K562 (cell line): ENCODE results near the gene COX6A1. TPM values are rescaled to one million over a fixed set of nuclear protein-coding genes. Genes with fewer than 3 reads are reported as not detected.

Experiments
- ARID3B ChIP-seq: fragments of 250-450 bp; sonication (Bioruptor Pico); IDR thresholded peaks from 2 replicates; pipeline ENCODE4 v1.4.0; 2020; ENCODE audit warnings: borderline replicate concordance
- CAMTA2 ChIP-seq: fragments of 250-450 bp; sonication (Bioruptor Pico); conservative IDR thresholded peaks from 2 replicates; pipeline ENCODE4 v1.5.1; 2022
- CCAR2 ChIP-seq: fragments of 200-400 bp; formaldehyde crosslinking; IDR thresholded peaks from 2 replicates; pipeline ENCODE4 v1.6.1; 2017; ENCODE audit warnings: mild to moderate bottlenecking, low read depth, low read length
- CHAMP1 ChIP-seq: fragments of 450-650 bp; IDR thresholded peaks from 2 replicates; pipeline ENCODE4 v1.6.1; 2016; ENCODE audit warnings: mild to moderate bottlenecking
- CREB1 ChIP-seq, 2 experiments: sonication (generic) in 1 of 2; formaldehyde crosslinking in 1 of 2; IDR thresholded peaks; 2 replicates each; pipeline versions ENCODE4 v1.6.1 to v1.8.0; 2012 to 2022; ENCODE audit warnings: inconsistent platforms in 1 of 2, mild to moderate bottlenecking in 1 of 2, missing genetic modification reagents in 1 of 2, moderate library complexity in 1 of 2
- ETS2 ChIP-seq: IDR thresholded peaks from 2 replicates; pipeline ENCODE4 v1.6.1; 2016; ENCODE audit warnings: borderline replicate concordance, missing genetic modification characterization, mild to moderate bottlenecking, moderate library complexity, missing compliant biosample characterization; ENCODE audit not compliant: poor library complexity, severe bottlenecking
- FUS ChIP-seq: fragments of 200-400 bp; formaldehyde crosslinking; optimal IDR thresholded peaks from 2 replicates; pipeline ENCODE3; 2017; ENCODE audit warnings: low read depth, low read length
- L3MBTL2 ChIP-seq: fragments of 450-650 bp; IDR thresholded peaks from 2 replicates; pipeline ENCODE4 v1.6.1; 2016; ENCODE audit warnings: mild to moderate bottlenecking, moderate library complexity
- SNAPC5 ChIP-seq: fragments of 250-450 bp; sonication (Bioruptor Pico); IDR thresholded peaks from 2 replicates; pipeline ENCODE4 v1.8.0; 2021; ENCODE audit warnings: moderate library complexity, mild to moderate bottlenecking, inconsistent platforms
- STAG1 ChIP-seq: sonication (generic); formaldehyde crosslinking; IDR thresholded peaks from 2 replicates; pipeline ENCODE4 v1.5.0; 2020; ENCODE audit warnings: missing genetic modification reagents, borderline replicate concordance
- STAT5B ChIP-seq: fragments of 250-450 bp; sonication (Bioruptor Pico); IDR thresholded peaks from 2 replicates; pipeline ENCODE4 v1.8.0; 2021; ENCODE audit warnings: mild to moderate bottlenecking, inconsistent platforms
- TCFL5 ChIP-seq: fragments of 250-450 bp; sonication (Bioruptor Pico); conservative IDR thresholded peaks from 2 replicates; pipeline ENCODE4 v1.6.1; 2021; ENCODE audit warnings: mild to moderate bottlenecking, moderate library complexity, matching md5 sums
- XRCC4 ChIP-seq: IDR thresholded peaks from one replicate; pipeline ENCODE4 v1.6.1; 2011; ENCODE audit not compliant: insufficient read depth, insufficient read length; ENCODE audit errors: extremely low read depth
- ZBED1 ChIP-seq: IDR thresholded peaks from 2 replicates; pipeline ENCODE4 v1.6.1; 2014
- ZC3H11A ChIP-seq: IDR thresholded peaks from 2 replicates; pipeline ENCODE4 v1.6.1; 2012; ENCODE audit warnings: low read depth, low read length, improper control_type of control experiment
- ZFP91 ChIP-seq: sonication (generic); formaldehyde crosslinking; IDR thresholded peaks from 2 replicates; pipeline ENCODE4 v1.8.0; 2022; ENCODE audit warnings: mild to moderate bottlenecking, missing genetic modification reagents
- ZKSCAN3 ChIP-seq: fragments of 250-450 bp; sonication (Bioruptor Pico); IDR thresholded peaks from 2 replicates; pipeline ENCODE4 v1.4.0; 2020
- ZNF121 ChIP-seq: sonication (generic); formaldehyde crosslinking; conservative IDR thresholded peaks from 2 replicates; pipeline ENCODE4 v1.8.0; 2022; ENCODE audit warnings: missing genetic modification reagents
- ZNF639 ChIP-seq, 2 experiments: fragments of 200-800 bp in 1 of 2; sonication (Bioruptor generic) in 1 of 2; sonication (generic) in 1 of 2; formaldehyde crosslinking in 1 of 2; IDR thresholded peaks in 1 of 2; conservative IDR thresholded peaks in 1 of 2; 2 replicates each; pipeline versions ENCODE4 v1.5.0 to v1.6.1; 2016 to 2020; ENCODE audit warnings: missing compliant biosample characterization in 1 of 2, missing genetic modification characterization in 1 of 2, missing genetic modification reagents in 1 of 2
- ZNF696 ChIP-seq: fragments of 250-450 bp; sonication (Bioruptor Pico); conservative IDR thresholded peaks from 2 replicates; pipeline ENCODE4 v1.4.0; 2020; ENCODE audit warnings: mild to moderate bottlenecking, moderate library complexity
- ZNF785 ChIP-seq: fragments of 250-450 bp; sonication (Bioruptor Pico); IDR thresholded peaks from 2 replicates; pipeline ENCODE4 v1.4.0; 2020; ENCODE audit warnings: mild to moderate bottlenecking
- polyA plus RNA-seq, 8 experiments: library from polyadenylated mRNA; depleted of rRNA in 4 of 8; stranded (reverse) in 5 of 8; unstranded in 3 of 8; fragments of >200 nt; fragmentation: Nextera tagmentation in 2 of 8; fragmentation: Illumina TruSeq in 1 of 8; extraction: Ambion mirVana in 2 of 8; extraction: Trizol in 1 of 8; gene quantifications; 2 replicates each; pipeline versions ENCODE4 v1.2.1 to v1.2.3, GENCODE V29; 2011 to 2014; ENCODE audit warnings: inconsistent platforms in 1 of 8, missing spikeins in 1 of 8
- total RNA-seq, 7 experiments: library from RNA; depleted of rRNA in 6 of 7; stranded (reverse); fragments of >200 nt in 6 of 7; fragmentation: Illumina TruSeq in 2 of 7; extraction: Trizol in 2 of 7; gene quantifications; 2 replicates each; pipeline versions ENCODE4 v1.2.1 to v1.2.3, GENCODE V29; 2011 to 2021; ENCODE audit warnings: low replicate concordance in 1 of 7

Gene COX6A1
- total and polyA plus RNA-seq, 9 of the 15 experiments (the other 6 are each of a cell fraction or from before 2014, with no cell fraction given) = 414 to 4,142 (median 931) TPM

GRCh38 chr12:120469450-120470149, 31.7 kb downstream of the COX6A1 start, which contains the start of gene SRSF9 (continued):
- no peak for TF ChIP-seq ZNF785
- TF ChIP-seq ARID3B (CRISPR knock-in tag) = no peak
- peak; percentile 93 for TF ChIP-seq ZFP91 (CRISPR knock-in tag)
- TF ChIP-seq ZNF696 = no peak
- no peak for TF ChIP-seq CHAMP1
- peak; percentile 32 for TF ChIP-seq FUS
- TF ChIP-seq CCAR2 = no peak
- peak in 1 of 2 experiments; percentile 80; a peak in 2 of 4 replicates for TF ChIP-seq ZNF639 (CRISPR knock-in tag; conservative IDR thresholded peaks at IDR 0.05 in 1 of 2, IDR thresholded peaks at IDR 0.05 in 1 of 2)
- no peak for TF ChIP-seq STAG1
- no peak for TF ChIP-seq SNAPC5 (CRISPR knock-in tag)
- TF ChIP-seq ETS2 = no peak
- TF ChIP-seq CREB1 (IDR thresholded peaks at IDR 0.05) = peak; percentile 23
- TF ChIP-seq CREB1 (CRISPR knock-in tag; IDR thresholded peaks at IDR 0.05) = 0 out of 2 replicates have a peak, but pooled peaks have one; percentile 38
- TF ChIP-seq ZKSCAN3 = no peak
- no peak for TF ChIP-seq ZNF121 (CRISPR knock-in tag)
- no peak for TF ChIP-seq XRCC4
- no peak for TF ChIP-seq ZC3H11A
- no peak for TF ChIP-seq TCFL5 (CRISPR knock-in tag)
- TF ChIP-seq CAMTA2 (CRISPR knock-in tag) = 0 out of 2 replicates have a peak, but pooled peaks have one; percentile 16
- peak; percentile 85 for TF ChIP-seq L3MBTL2
- peak; percentile 81 for TF ChIP-seq ZBED1
- TF ChIP-seq STAT5B (CRISPR knock-in tag) = no peak
